Measurements from ENCODE around the gene DNAJC16. TPM values are rescaled to one million over a fixed set of nuclear protein-coding genes. Genes with fewer than 3 reads are reported as not detected.
"Not testable (repeated sequence)": the region's sequence is repeated elsewhere in the genome, so short reads cannot be mapped to it uniquely, and the experiment has no call there.

DNAJC16 gene
- total RNA-seq, 1 experiment from 2014 or later = 15.1 TPM

DNA sequence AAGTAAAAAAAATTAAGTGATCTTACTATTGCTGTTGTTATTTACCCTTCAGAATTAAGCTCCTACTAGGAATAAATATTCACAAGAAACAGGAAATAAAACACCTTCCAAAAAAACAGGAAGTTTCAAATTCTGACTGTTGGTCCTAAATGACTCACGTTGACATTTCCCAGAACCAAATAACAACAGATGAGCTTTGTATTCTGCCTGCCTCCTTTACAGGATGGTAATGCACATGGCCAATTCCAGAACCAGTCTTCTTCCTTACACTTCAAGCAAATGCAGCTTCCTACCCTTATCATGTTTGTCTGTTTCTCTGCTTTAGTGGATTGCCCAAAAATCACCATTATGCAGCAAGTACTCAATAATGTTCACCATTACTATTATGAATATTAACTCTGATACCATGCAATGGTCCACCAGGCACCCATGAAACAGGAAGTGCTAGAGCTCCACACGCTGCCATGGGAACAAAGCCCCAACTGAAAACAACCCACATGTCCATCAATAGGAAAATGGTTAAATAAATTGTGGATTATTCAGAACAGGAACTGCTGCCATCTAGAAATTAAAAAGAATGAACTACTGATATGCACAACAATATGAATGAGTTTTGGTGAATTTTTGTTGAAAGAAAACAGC lies 11.5 kb upstream of the DNAJC16 start:
- no peaks in the 10 kb centered on the region for H3K4me1 Mint-ChIP-seq (ENCODE audit: low read depth, unreplicated experiment)
- no peak overlapping the region for H3K4me3 ChIP-seq (ENCODE audit: low read depth, low read length)
- no peaks in the 10 kb centered on the region for H3K36me3 Mint-ChIP-seq (ENCODE audit: insufficient read depth, unreplicated experiment)
- ChIA-PET POLR2A (no interaction called here), CTCF (no interaction called here)
- H3K9me3 Mint-ChIP-seq (ENCODE audit: unreplicated experiment) = no peaks in the 10 kb centered on the region
- no peaks in the 10 kb centered on the region for H3K9me3 ChIP-seq
- H3K4me3 Mint-ChIP-seq (ENCODE audit: unreplicated experiment) = no peak overlapping the region
- no peaks in the 10 kb centered on the region for H3K27me3 ChIP-seq (replicated peaks; ENCODE audit: control insufficient read depth, insufficient read depth, low read length)
- intact Hi-C loops (cut with micrococcal nuclease; ENCODE audit: unreplicated experiment) = no loop called here
- DNase-seq = no peak
- H3K4me1 ChIP-seq = no peaks in the 10 kb centered on the region
- no peaks in the 10 kb centered on the region for H3K27me3 Mint-ChIP-seq (ENCODE audit: insufficient read depth, unreplicated experiment)
- TF ChIP-seq CTCF (IDR thresholded peaks at IDR 0.05; ENCODE audit: insufficient read depth in 1 of 2, low read depth in 1 of 2, low read length in 1 of 2, severe bottlenecking in 1 of 2, unreplicated experiment in 1 of 2) = no peak
- no TSS peak for BruUV-seq (replicated peaks)
- H3K27ac Mint-ChIP-seq (ENCODE audit: unreplicated experiment) = no peak overlapping the region
- H3K36me3 ChIP-seq (ENCODE audit: control insufficient read depth, insufficient read depth, low read length) = no peaks in the 10 kb centered on the region

GRCh38 chr1:15519625-15520024 lies 7.0 kb upstream of the DNAJC16 start:
- no peaks in the 10 kb centered on the region for H3K36me3 ChIP-seq (ENCODE audit: control insufficient read depth, insufficient read depth, low read length)
- H3K27ac Mint-ChIP-seq (ENCODE audit: unreplicated experiment) = no peak overlapping the region
- intact Hi-C loops (cut with micrococcal nuclease; ENCODE audit: unreplicated experiment) = no loop called here
- no TSS peak for BruUV-seq (replicated peaks)
- no peaks in the 10 kb centered on the region for H3K27me3 Mint-ChIP-seq (ENCODE audit: insufficient read depth, unreplicated experiment)
- H3K4me1 Mint-ChIP-seq (ENCODE audit: low read depth, unreplicated experiment) = peaks cover 9% of the 10 kb centered on the region
- no peak for DNase-seq
- H3K9me3 ChIP-seq = no peaks in the 10 kb centered on the region
- ChIA-PET CTCF (no interaction called here), POLR2A (no interaction called here)
- no peaks in the 10 kb centered on the region for H3K9me3 Mint-ChIP-seq (ENCODE audit: unreplicated experiment)
- no peaks in the 10 kb centered on the region for H3K27me3 ChIP-seq (replicated peaks; ENCODE audit: control insufficient read depth, insufficient read depth, low read length)
- no peak overlapping the region for H3K4me3 ChIP-seq (ENCODE audit: low read depth, low read length)
- peaks cover 4% of the 10 kb centered on the region; the same call in 1 of the 2 replicates for H3K4me1 ChIP-seq
- H3K36me3 Mint-ChIP-seq (ENCODE audit: insufficient read depth, unreplicated experiment) = peaks cover 7% of the 10 kb centered on the region
- H3K4me3 Mint-ChIP-seq (ENCODE audit: unreplicated experiment) = no peak overlapping the region
- TF ChIP-seq CTCF (IDR thresholded peaks at IDR 0.05; ENCODE audit: insufficient read depth in 1 of 2, low read depth in 1 of 2, low read length in 1 of 2, severe bottlenecking in 1 of 2, unreplicated experiment in 1 of 2) = no peak

DNA sequence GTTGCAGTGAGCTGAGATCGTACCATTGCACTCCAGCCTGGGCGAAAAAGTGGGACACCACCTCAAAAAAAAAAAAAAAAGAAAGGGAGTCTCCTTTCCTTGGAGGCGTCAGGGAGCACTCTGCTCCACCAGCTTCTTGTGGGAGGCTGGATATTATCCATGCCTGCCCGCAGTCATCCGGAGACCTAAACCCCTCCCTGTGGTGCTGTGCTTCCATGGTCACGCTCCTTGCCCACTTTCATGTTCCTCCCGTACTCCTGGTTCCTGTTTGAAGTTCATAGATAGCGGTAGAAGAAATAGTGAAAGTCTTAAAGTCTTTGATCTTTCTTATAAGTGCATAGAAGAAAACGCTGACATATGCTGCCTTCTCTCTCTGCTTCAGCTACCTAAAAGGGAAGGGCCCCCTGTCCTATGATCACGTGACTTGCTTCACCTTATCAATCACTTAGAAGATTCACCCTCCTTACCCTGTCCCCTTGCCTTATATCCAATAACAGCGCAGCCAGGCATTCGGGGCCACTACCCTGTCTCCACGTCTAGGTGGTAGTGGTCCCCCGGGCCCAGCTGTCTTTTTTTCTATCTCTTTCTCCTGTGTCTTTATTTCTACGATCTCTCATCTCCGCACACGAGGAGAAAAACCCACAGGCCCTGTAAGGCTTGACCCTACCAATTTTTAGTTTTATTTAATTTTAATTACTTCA lies 5.3 kb upstream of the DNAJC16 start:
- H3K9me3 Mint-ChIP-seq (ENCODE audit: unreplicated experiment); H3K27me3 ChIP-seq (replicated peaks; ENCODE audit: control insufficient read depth, insufficient read depth, low read length); POLR2A ChIA-PET; H3K9me3 ChIP-seq; DNase-seq; CTCF ChIA-PET; H3K36me3 ChIP-seq (ENCODE audit: control insufficient read depth, insufficient read depth, low read length); H3K4me1 ChIP-seq; H3K4me3 ChIP-seq (ENCODE audit: low read depth, low read length); BruUV-seq (replicated peaks); H3K27ac Mint-ChIP-seq (ENCODE audit: unreplicated experiment); H3K4me1 Mint-ChIP-seq (ENCODE audit: low read depth, unreplicated experiment); H3K4me3 Mint-ChIP-seq (ENCODE audit: unreplicated experiment); H3K27me3 Mint-ChIP-seq (ENCODE audit: insufficient read depth, unreplicated experiment); intact Hi-C loops (cut with micrococcal nuclease; ENCODE audit: unreplicated experiment): not testable (repeated sequence)
- peaks cover 19% of the 10 kb centered on the region for H3K36me3 Mint-ChIP-seq (ENCODE audit: insufficient read depth, unreplicated experiment)

Measured in Caco-2 (cell line).